ENCODE data around the gene ZFP82.

GRCh38 chr19:36401475-36401874 lies 17.0 kb downstream of the ZFP82 start:
- TF ChIP-seq, protein P1, sequence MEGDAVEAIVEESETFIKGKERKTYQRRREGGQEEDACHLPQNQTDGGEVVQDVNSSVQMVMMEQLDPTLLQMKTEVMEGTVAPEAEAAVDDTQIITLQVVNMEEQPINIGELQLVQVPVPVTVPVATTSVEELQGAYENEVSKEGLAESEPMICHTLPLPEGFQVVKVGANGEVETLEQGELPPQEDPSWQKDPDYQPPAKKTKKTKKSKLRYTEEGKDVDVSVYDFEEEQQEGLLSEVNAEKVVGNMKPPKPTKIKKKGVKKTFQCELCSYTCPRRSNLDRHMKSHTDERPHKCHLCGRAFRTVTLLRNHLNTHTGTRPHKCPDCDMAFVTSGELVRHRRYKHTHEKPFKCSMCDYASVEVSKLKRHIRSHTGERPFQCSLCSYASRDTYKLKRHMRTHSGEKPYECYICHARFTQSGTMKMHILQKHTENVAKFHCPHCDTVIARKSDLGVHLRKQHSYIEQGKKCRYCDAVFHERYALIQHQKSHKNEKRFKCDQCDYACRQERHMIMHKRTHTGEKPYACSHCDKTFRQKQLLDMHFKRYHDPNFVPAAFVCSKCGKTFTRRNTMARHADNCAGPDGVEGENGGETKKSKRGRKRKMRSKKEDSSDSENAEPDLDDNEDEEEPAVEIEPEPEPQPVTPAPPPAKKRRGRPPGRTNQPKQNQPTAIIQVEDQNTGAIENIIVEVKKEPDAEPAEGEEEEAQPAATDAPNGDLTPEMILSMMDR (IDR thresholded peaks at IDR 0.05 in 2 of 3, conservative IDR thresholded peaks at IDR 0.05 in 1 of 3; ENCODE audit: borderline replicate concordance in 1 of 3, insufficient read depth in 1 of 3, low read depth in 2 of 3, low read length in 2 of 3), result no peak
- TF ChIP-seq ELF1 (IDR thresholded peaks at IDR 0.05; ENCODE audit: borderline replicate concordance, low read depth), result no peak
- no peak for TF ChIP-seq JUND (IDR thresholded peaks at IDR 0.05)
- no peak for TF ChIP-seq POLR2A (IDR thresholded peaks at IDR 0.05; ENCODE audit: borderline replicate concordance, extremely low read depth, insufficient read depth, insufficient read length)
